ENCODE measurements around the gene SLFN5.

SLFN5 gene

DNA sequence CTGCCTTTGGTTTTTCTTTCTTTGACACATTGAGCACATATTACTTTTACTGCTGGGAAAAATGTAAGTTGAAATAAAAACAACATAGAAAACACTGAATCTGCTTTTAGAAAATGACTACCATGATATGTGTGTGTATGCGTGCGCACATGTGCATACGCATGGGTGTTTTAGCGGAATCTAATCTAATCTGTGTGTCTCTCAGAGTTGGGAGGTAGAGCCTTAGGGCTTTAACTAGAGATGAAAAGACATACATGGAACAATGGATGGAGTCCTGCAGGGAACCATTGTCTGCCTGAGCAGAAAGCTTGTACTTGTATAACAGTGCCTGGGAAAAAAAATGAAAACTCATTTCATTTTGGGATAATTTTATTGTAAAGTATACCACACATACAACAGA, 12.4 kb downstream of the SLFN5 start:
- H3K27ac ChIP-seq (ENCODE audit: low read length): no peak overlapping the region
- TF ChIP-seq, protein P1, sequence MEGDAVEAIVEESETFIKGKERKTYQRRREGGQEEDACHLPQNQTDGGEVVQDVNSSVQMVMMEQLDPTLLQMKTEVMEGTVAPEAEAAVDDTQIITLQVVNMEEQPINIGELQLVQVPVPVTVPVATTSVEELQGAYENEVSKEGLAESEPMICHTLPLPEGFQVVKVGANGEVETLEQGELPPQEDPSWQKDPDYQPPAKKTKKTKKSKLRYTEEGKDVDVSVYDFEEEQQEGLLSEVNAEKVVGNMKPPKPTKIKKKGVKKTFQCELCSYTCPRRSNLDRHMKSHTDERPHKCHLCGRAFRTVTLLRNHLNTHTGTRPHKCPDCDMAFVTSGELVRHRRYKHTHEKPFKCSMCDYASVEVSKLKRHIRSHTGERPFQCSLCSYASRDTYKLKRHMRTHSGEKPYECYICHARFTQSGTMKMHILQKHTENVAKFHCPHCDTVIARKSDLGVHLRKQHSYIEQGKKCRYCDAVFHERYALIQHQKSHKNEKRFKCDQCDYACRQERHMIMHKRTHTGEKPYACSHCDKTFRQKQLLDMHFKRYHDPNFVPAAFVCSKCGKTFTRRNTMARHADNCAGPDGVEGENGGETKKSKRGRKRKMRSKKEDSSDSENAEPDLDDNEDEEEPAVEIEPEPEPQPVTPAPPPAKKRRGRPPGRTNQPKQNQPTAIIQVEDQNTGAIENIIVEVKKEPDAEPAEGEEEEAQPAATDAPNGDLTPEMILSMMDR (IDR thresholded peaks at IDR 0.05; ENCODE audit: borderline replicate concordance, extremely low read depth, low read length, poor library complexity, severe bottlenecking): no peak
- no peak for TF ChIP-seq EZH2 (IDR thresholded peaks at IDR 0.05; ENCODE audit: borderline replicate concordance, low read depth, low read length, severe bottlenecking)
- H4K20me1 ChIP-seq (ENCODE audit: insufficient read depth, low read length): no peaks in the 10 kb centered on the region
- H3K27me3 ChIP-seq (ENCODE audit: insufficient read depth, low read length, poor library complexity): no peaks in the 10 kb centered on the region
- no peak for ATAC-seq (ENCODE audit: insufficient read depth, low read depth)
- no peaks in the 10 kb centered on the region for H3K4me1 ChIP-seq (ENCODE audit: insufficient read depth, low read length)
- no peak for DNase-seq
- no peak overlapping the region for H2AFZ ChIP-seq (ENCODE audit: low read depth, low read length)
- H3K9ac ChIP-seq (ENCODE audit: low read depth, low read length): no peak overlapping the region
- H3K36me3 ChIP-seq (ENCODE audit: insufficient read depth, low read length): no peaks in the 10 kb centered on the region
- no peak overlapping the region for H3K4me2 ChIP-seq (ENCODE audit: insufficient read depth, low read length)
- H3K9me3 ChIP-seq (ENCODE audit: insufficient read depth, low read length, severe bottlenecking): no peaks in the 10 kb centered on the region
- H3K79me2 ChIP-seq (ENCODE audit: insufficient read depth, low read length): no peaks in the 10 kb centered on the region
- H3K4me3 ChIP-seq (ENCODE audit: low read depth in 1 of 2, low read length in 2 of 2): no peak overlapping the region

DNA sequence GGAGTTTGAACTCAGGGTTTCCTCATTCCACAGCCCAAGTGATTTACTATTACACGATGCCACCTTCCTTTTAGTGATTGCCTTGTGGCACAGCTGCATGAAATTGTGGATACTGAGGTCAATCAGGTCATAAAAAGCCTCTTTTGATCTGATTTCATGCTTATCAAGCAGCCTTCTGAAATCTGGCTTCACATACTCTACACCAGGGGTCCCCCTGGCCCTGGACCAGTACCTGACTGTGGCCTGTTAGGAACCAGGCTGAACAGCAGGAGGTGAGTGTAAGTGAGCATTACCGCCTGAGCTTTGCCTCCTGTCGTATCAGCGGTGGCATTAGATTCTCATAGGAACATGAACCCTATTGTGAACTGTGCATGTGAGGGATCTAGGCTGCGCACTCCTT, 13.8 kb downstream of the SLFN5 start:
- Histone ChIP-seq H3K4me1 (ENCODE audit: insufficient read depth, low read length) (no peaks in the 10 kb centered on the region), H3K27ac (ENCODE audit: low read length) (no peak overlapping the region), H3K4me2 (ENCODE audit: insufficient read depth, low read length) (no peak overlapping the region), H4K20me1 (ENCODE audit: insufficient read depth, low read length) (no peaks in the 10 kb centered on the region), H3K4me3 (ENCODE audit: low read depth in 1 of 2, low read length in 2 of 2) (no peak overlapping the region), H3K27me3 (ENCODE audit: insufficient read depth, low read length, poor library complexity) (no peaks in the 10 kb centered on the region), H3K9ac (ENCODE audit: low read depth, low read length) (no peak overlapping the region), H2AFZ (ENCODE audit: low read depth, low read length) (no peak overlapping the region), H3K36me3 (ENCODE audit: insufficient read depth, low read length) (no peaks in the 10 kb centered on the region), H3K9me3 (ENCODE audit: insufficient read depth, low read length, severe bottlenecking) (no peaks in the 10 kb centered on the region), H3K79me2 (ENCODE audit: insufficient read depth, low read length) (no peaks in the 10 kb centered on the region)
- DNase-seq (no peak), ATAC-seq (ENCODE audit: insufficient read depth, low read depth) (no peak)
- no peak for TF ChIP-seq EZH2 (IDR thresholded peaks at IDR 0.05; ENCODE audit: borderline replicate concordance, low read depth, low read length, severe bottlenecking)

DNA sequence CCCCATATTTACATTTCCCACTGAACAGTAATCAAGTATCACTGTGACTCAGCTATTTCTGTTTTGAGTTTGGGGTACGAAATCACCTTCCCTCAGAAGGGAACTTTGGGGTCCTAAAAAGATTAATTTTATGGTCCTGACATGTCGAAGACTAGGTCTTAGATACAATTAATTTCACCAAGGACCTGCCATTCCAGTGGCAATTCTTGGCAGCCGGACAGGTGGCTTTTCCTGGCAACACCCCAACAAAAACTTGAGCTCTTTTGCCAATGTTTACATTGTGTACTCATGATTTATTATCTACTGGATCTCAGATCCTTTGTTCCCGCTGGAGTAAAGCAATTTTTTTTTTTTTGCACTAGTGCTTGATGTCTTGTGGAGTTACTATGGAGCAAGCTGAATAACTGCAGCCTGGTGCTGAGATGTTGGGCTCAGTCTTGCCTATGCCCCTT, 14.4 kb downstream of the SLFN5 start:
- H2AFZ ChIP-seq (ENCODE audit: low read depth, low read length): no peak overlapping the region
- H3K9ac ChIP-seq (ENCODE audit: low read depth, low read length): no peak overlapping the region
- no peaks in the 10 kb centered on the region for H3K27me3 ChIP-seq (ENCODE audit: insufficient read depth, low read length, poor library complexity)
- H3K36me3 ChIP-seq (ENCODE audit: insufficient read depth, low read length): no peaks in the 10 kb centered on the region
- H3K27ac ChIP-seq (ENCODE audit: low read length): no peak overlapping the region
- no peak for ATAC-seq (ENCODE audit: insufficient read depth, low read depth)
- no peaks in the 10 kb centered on the region for H3K9me3 ChIP-seq (ENCODE audit: insufficient read depth, low read length, severe bottlenecking)
- no peak overlapping the region for H3K4me3 ChIP-seq (ENCODE audit: low read depth in 1 of 2, low read length in 2 of 2)
- H3K4me2 ChIP-seq (ENCODE audit: insufficient read depth, low read length): no peak overlapping the region
- DNase-seq: no peak
- H3K79me2 ChIP-seq (ENCODE audit: insufficient read depth, low read length): no peaks in the 10 kb centered on the region
- no peaks in the 10 kb centered on the region for H4K20me1 ChIP-seq (ENCODE audit: insufficient read depth, low read length)
- H3K4me1 ChIP-seq (ENCODE audit: insufficient read depth, low read length): no peaks in the 10 kb centered on the region
- TF ChIP-seq, protein P1 (IDR thresholded peaks at IDR 0.05; ENCODE audit: borderline replicate concordance, extremely low read depth, low read length, poor library complexity, severe bottlenecking): no peak
- TF ChIP-seq EZH2 (IDR thresholded peaks at IDR 0.05; ENCODE audit: borderline replicate concordance, low read depth, low read length, severe bottlenecking): no peak

DNA sequence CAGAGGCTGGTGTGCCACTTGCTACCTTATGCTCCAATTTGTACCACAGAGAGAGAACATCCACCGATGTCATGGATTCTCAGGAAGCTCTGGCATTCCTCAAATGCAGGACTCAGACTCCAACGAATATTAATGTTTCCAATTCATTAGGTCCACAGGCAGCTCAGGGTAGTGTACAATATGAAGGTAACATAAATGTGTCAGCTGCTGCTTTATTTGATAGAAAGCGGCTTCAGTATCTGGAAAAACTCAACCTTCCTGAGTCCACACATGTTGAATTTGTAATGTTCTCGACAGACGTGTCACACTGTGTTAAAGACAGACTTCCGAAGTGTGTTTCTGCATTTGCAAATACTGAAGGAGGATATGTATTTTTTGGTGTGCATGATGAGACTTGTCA, 16.1 kb downstream of the SLFN5 start:
- no peaks in the 10 kb centered on the region for H3K27me3 ChIP-seq (ENCODE audit: insufficient read depth, low read length, poor library complexity)
- H3K27ac ChIP-seq (ENCODE audit: low read length): no peak overlapping the region
- H2AFZ ChIP-seq (ENCODE audit: low read depth, low read length): no peak overlapping the region
- no peaks in the 10 kb centered on the region for H3K36me3 ChIP-seq (ENCODE audit: insufficient read depth, low read length)
- no peak overlapping the region for H3K9ac ChIP-seq (ENCODE audit: low read depth, low read length)
- DNase-seq: no peak
- H3K79me2 ChIP-seq (ENCODE audit: insufficient read depth, low read length): no peaks in the 10 kb centered on the region
- H4K20me1 ChIP-seq (ENCODE audit: insufficient read depth, low read length): no peaks in the 10 kb centered on the region
- H3K4me2 ChIP-seq (ENCODE audit: insufficient read depth, low read length): no peak overlapping the region
- no peak overlapping the region for H3K4me3 ChIP-seq (ENCODE audit: low read depth in 1 of 2, low read length in 2 of 2)
- H3K9me3 ChIP-seq (ENCODE audit: insufficient read depth, low read length, severe bottlenecking): no peaks in the 10 kb centered on the region
- ATAC-seq (ENCODE audit: insufficient read depth, low read depth): no peak
- TF ChIP-seq, protein P1 (IDR thresholded peaks at IDR 0.05; ENCODE audit: borderline replicate concordance, extremely low read depth, low read length, poor library complexity, severe bottlenecking): no peak
- TF ChIP-seq EZH2 (IDR thresholded peaks at IDR 0.05; ENCODE audit: borderline replicate concordance, low read depth, low read length, severe bottlenecking): no peak
- H3K4me1 ChIP-seq (ENCODE audit: insufficient read depth, low read length): no peaks in the 10 kb centered on the region

Data from DND-41 (cell line).